Neural progenitor cell (in vitro differentiated cells): ENCODE data around the gene PRX. TPM values are rescaled to one million over a fixed set of nuclear protein-coding genes. Genes with fewer than 3 reads are reported as not detected.
"Not testable (repeated sequence)": the region's sequence is repeated elsewhere in the genome, so short reads cannot be mapped to it uniquely, and the experiment has no call there.

Experiments
- DNase-seq: peaks from one replicate; pipeline ENCODE4 v3.0.0-alpha.2; 2016; ENCODE audit warnings: low spot score
- H2AFZ ChIP-seq: fragments of 200-600 bp; sonication (generic); replicated peaks from 2 replicates; pipeline ENCODE4 v1.6.1; 2016; ENCODE audit warnings: antibody characterized with exemption
- H3F3A ChIP-seq: fragments of 200-600 bp; sonication (generic); 2 replicates; pipeline ENCODE4 v1.6.1; 2016; ENCODE audit warnings: antibody characterized with exemption, low read depth
- H3K27ac ChIP-seq: fragments of 200-600 bp; sonication (generic); 2 replicates; pipeline ENCODE4 v1.5.1; 2016; ENCODE audit warnings: mild to moderate bottlenecking
- H3K27me3 ChIP-seq: fragments of 200-600 bp; sonication (generic); 2 replicates; pipeline ENCODE4 v1.6.1; 2016; ENCODE audit warnings: mild to moderate bottlenecking, moderate library complexity
- H3K36me3 ChIP-seq: fragments of 200-600 bp; sonication (generic); 2 replicates; pipeline ENCODE4 v1.5.1; 2016
- H3K4me1 ChIP-seq: fragments of 200-600 bp; sonication (generic); 2 replicates; pipeline ENCODE4 v1.6.1; 2016; ENCODE audit warnings: mixed run types
- H3K4me2 ChIP-seq: fragments of 200-600 bp; sonication (generic); 2 replicates; pipeline ENCODE4 v1.6.1; 2016
- H3K4me3 ChIP-seq: fragments of 200-600 bp; sonication (generic); 2 replicates; pipeline ENCODE4 v1.5.1; 2016
- H3K79me2 ChIP-seq: fragments of 200-600 bp; sonication (generic); 2 replicates; pipeline ENCODE4 v1.6.1; 2016; ENCODE audit warnings: low read depth
- H3K9ac ChIP-seq: fragments of 200-600 bp; sonication (generic); 2 replicates; pipeline ENCODE4 v1.6.1; 2016
- H3K9me3 ChIP-seq: fragments of 200-600 bp; sonication (generic); 2 replicates; pipeline ENCODE4 v1.5.1; 2016; ENCODE audit warnings: low read depth
- H4K20me1 ChIP-seq: fragments of 200-600 bp; sonication (generic); 2 replicates; pipeline ENCODE4 v1.6.1; 2016; ENCODE audit warnings: low read depth
- H3K27ac Mint-ChIP-seq: 3 replicates; pipeline ENCODE4 v1.8.0; 2021; ENCODE audit warnings: mixed read lengths
- H3K27me3 Mint-ChIP-seq: 2 replicates; pipeline ENCODE4 v1.8.0; 2022; ENCODE audit warnings: low read depth, mild to moderate bottlenecking, inconsistent platforms, moderate library complexity, mixed read lengths; ENCODE audit not compliant: insufficient read depth
- H3K36me3 Mint-ChIP-seq: 3 replicates; pipeline ENCODE4 v1.8.0; 2021; ENCODE audit warnings: mixed read lengths
- H3K4me1 Mint-ChIP-seq: 3 replicates; pipeline ENCODE4 v1.8.0; 2021; ENCODE audit warnings: mixed read lengths
- H3K4me3 Mint-ChIP-seq: 3 replicates; pipeline ENCODE4 v1.8.0; 2021; ENCODE audit warnings: mild to moderate bottlenecking, moderate library complexity, mixed read lengths
- H3K9me3 Mint-ChIP-seq: 3 replicates; pipeline ENCODE4 v1.8.0; 2020; ENCODE audit warnings: mixed read lengths
- CTCF ChIP-seq: fragments of 200-600 bp; sonication (generic); IDR thresholded peaks from 2 replicates; pipeline ENCODE4 v1.5.1; 2017; ENCODE audit warnings: antibody characterized with exemption, mild to moderate bottlenecking
- EZH2 ChIP-seq: fragments of 200-600 bp; sonication (generic); IDR thresholded peaks from 2 replicates; pipeline ENCODE4 v1.6.1; 2017; ENCODE audit warnings: antibody characterized with exemption, mild to moderate bottlenecking, moderate library complexity
- EZH2phosphoT487 ChIP-seq: fragments of 200-600 bp; sonication (generic); IDR thresholded peaks from 2 replicates; pipeline ENCODE4 v1.6.1; 2017; ENCODE audit warnings: antibody characterized with exemption
- total RNA-seq: library from RNA; depleted of rRNA; stranded (reverse); fragments of >200 nt; gene quantifications from 2 replicates; pipeline ENCODE4 v1.2.3, GENCODE V29; 2015; ENCODE audit warnings: low replicate concordance

Gene PRX
- total RNA-seq, 1 donor from 2014 or later, result 1.4 TPM

GRCh38 chr19:40431698-40432097 is 18.5 kb upstream of the PRX start:
- DNase-seq, result no peak
- Histone ChIP-seq H3K9me3 (no peaks in the 10 kb centered on the region), H3K36me3 (no peaks in the 10 kb centered on the region), H3K27me3 (no peaks in the 10 kb centered on the region), H3K4me1 (peaks cover 10% of the 10 kb centered on the region), H3K4me3 (no peak overlapping the region), H3K79me2 (no peaks in the 10 kb centered on the region), H4K20me1 (no peaks in the 10 kb centered on the region), H3K4me2 (no peak overlapping the region), H3K27ac (no peak overlapping the region), H3K9ac (no peak overlapping the region), H2AFZ (no peak overlapping the region), H3F3A (peaks cover 45% of the 10 kb centered on the region)
- Mint-ChIP-seq H3K36me3 (no peaks in the 10 kb centered on the region), H3K4me3 (no peak overlapping the region), H3K27ac (no peak overlapping the region), H3K27me3 (peaks cover 12% of the 10 kb centered on the region), H3K9me3 (no peaks in the 10 kb centered on the region), H3K4me1 (peaks cover 23% of the 10 kb centered on the region)
- TF ChIP-seq CTCF (no peak), EZH2 (no peak), EZH2phosphoT487 (no peak)

- H3K27me3 ChIP-seq, H4K20me1 ChIP-seq, H3K4me3 ChIP-seq, H3K9ac ChIP-seq, H3K9me3 ChIP-seq, H3K36me3 Mint-ChIP-seq, H3K36me3 ChIP-seq, DNase-seq, H3K27ac ChIP-seq, H3K4me3 Mint-ChIP-seq, H2AFZ ChIP-seq, H3K9me3 Mint-ChIP-seq, H3K79me2 ChIP-seq, H3K27ac Mint-ChIP-seq, H3K4me2 ChIP-seq: not testable (repeated sequence)
- Histone ChIP-seq H3K4me1 (peaks cover 10% of the 10 kb centered on the region), H3F3A (peaks cover 55% of the 10 kb centered on the region)
- Mint-ChIP-seq H3K27me3 (peaks cover 16% of the 10 kb centered on the region), H3K4me1 (peaks cover 21% of the 10 kb centered on the region)
Observed at GRCh38 chr19:40430242-40430641, 17.1 kb upstream of the PRX start.

- not testable (repeated sequence) for H3K36me3 ChIP-seq, H3K4me3 ChIP-seq, H3K9me3 ChIP-seq, H3K4me2 ChIP-seq, H3K9me3 Mint-ChIP-seq, H3K9ac ChIP-seq, H3K27ac ChIP-seq, H3K4me3 Mint-ChIP-seq, H3K79me2 ChIP-seq, DNase-seq, H3K27me3 ChIP-seq, H4K20me1 ChIP-seq, H3K36me3 Mint-ChIP-seq, H3K27ac Mint-ChIP-seq, H2AFZ ChIP-seq
- Histone ChIP-seq H3K4me1 (peaks cover 11% of the 10 kb centered on the region), H3F3A (peaks cover 50% of the 10 kb centered on the region)
- H3K27me3 Mint-ChIP-seq, result peaks cover 16% of the 10 kb centered on the region
- peaks cover 23% of the 10 kb centered on the region for H3K4me1 Mint-ChIP-seq
Observed at GRCh38 chr19:40428197-40428596, 15.0 kb upstream of the PRX start.

GRCh38 chr19:40425450-40426287 is 12.5 kb upstream of the PRX start, which contains the start of gene SERTAD1:
TSS of gene SERTAD1 (minus strand) at chr19:40425992. CDS start at chr19:40423546, 2,446 bp downstream.
- H3K27ac ChIP-seq, result peak within 1 kb of the TSS; percentile 89
- H3K36me3 ChIP-seq, result no peaks in the 10 kb centered on the region
- peak; percentile 100 for DNase-seq
- no peaks in the 10 kb centered on the region for H3K27me3 ChIP-seq
- TF ChIP-seq EZH2phosphoT487, result no peak
- peak; percentile 95 for TF ChIP-seq CTCF
- H3K36me3 Mint-ChIP-seq, result no peaks in the 10 kb centered on the region
- H3K4me1 Mint-ChIP-seq, result peaks cover 27% of the 10 kb centered on the region
- H3K4me2 ChIP-seq, result peak within 1 kb of the TSS; percentile 85
- peaks cover 7% of the 10 kb centered on the region for H3K79me2 ChIP-seq
- H3K27me3 Mint-ChIP-seq, result peaks cover 14% of the 10 kb centered on the region
- no peak within 1 kb of the TSS for H3K9ac ChIP-seq
- H3K9me3 ChIP-seq, result no peaks in the 10 kb centered on the region
- H3K4me3 Mint-ChIP-seq, result peak within 1 kb of the TSS; percentile 98
- H3K9me3 Mint-ChIP-seq, result no peaks in the 10 kb centered on the region
- H4K20me1 ChIP-seq, result no peaks in the 10 kb centered on the region
- H3F3A ChIP-seq, result peaks cover 45% of the 10 kb centered on the region
- H3K4me1 ChIP-seq, result peaks cover 11% of the 10 kb centered on the region
- peak within 1 kb of the TSS; percentile 81 for H3K4me3 ChIP-seq
- H3K27ac Mint-ChIP-seq, result peak within 1 kb of the TSS; percentile 98
- H2AFZ ChIP-seq, result peak within 1 kb of the TSS; percentile 88
